ENCODE measurements around the gene NHLRC1.

- no peak for TF ChIP-seq CTCF (IDR thresholded peaks at IDR 0.05)
- TF ChIP-seq ZBTB21 (CRISPR knock-in tag; IDR thresholded peaks at IDR 0.05; ENCODE audit: borderline replicate concordance) = no peak
- TF ChIP-seq STAT6 (CRISPR knock-in tag; conservative IDR thresholded peaks at IDR 0.05; ENCODE audit: low read depth) = no peak
- TF ChIP-seq ZMAT4 (CRISPR knock-in tag; IDR thresholded peaks at IDR 0.05) = no peak
- no peak for TF ChIP-seq AFF4 (CRISPR knock-in tag; IDR thresholded peaks at IDR 0.05; ENCODE audit: borderline replicate concordance)
- TF ChIP-seq RELA (CRISPR knock-in tag; IDR thresholded peaks at IDR 0.05; ENCODE audit: borderline replicate concordance) = no peak
- no peak for TF ChIP-seq ZNF281 (CRISPR knock-in tag; IDR thresholded peaks at IDR 0.05)
- no peak for TF ChIP-seq ZNF219 (CRISPR knock-in tag; IDR thresholded peaks at IDR 0.05; ENCODE audit: borderline replicate concordance)
- TF ChIP-seq MAX (CRISPR knock-in tag; IDR thresholded peaks at IDR 0.05) = no peak
These were observed 31.1 kb downstream of the NHLRC1 start for GRCh38 chr6:18091382-18091781.

Data from WTC11 (cell line).